ENCODE results near the gene TMEM184B.

- TF ChIP-seq MXI1 (IDR thresholded peaks at IDR 0.05; ENCODE audit: low read depth, low read length) (no peak), CHD4 (IDR thresholded peaks at IDR 0.05) (no peak), SIN3A (IDR thresholded peaks at IDR 0.05; ENCODE audit: low read depth, low read length) (no peak), ESRRA (IDR thresholded peaks at IDR 0.05; ENCODE audit: low read length) (no peak)
Measured at GRCh38 chr22:38175206-38176118, 97.3 kb downstream of the TMEM184B start.

All from GM12878 (cell line).